Activated CD4-positive, alpha-beta T cell treated with anti-CD3 and anti-CD28 coated beads, Interleukin-2, amount 50 U/mL, for 16 hours (primary cell): Measurements from ENCODE around the gene AGAP1.

ENCODE experiments used
- DNase-seq: peaks from one replicate; pipeline ENCODE4 v3.0.0-alpha.2; 2020

AGAP1 gene

DNA sequence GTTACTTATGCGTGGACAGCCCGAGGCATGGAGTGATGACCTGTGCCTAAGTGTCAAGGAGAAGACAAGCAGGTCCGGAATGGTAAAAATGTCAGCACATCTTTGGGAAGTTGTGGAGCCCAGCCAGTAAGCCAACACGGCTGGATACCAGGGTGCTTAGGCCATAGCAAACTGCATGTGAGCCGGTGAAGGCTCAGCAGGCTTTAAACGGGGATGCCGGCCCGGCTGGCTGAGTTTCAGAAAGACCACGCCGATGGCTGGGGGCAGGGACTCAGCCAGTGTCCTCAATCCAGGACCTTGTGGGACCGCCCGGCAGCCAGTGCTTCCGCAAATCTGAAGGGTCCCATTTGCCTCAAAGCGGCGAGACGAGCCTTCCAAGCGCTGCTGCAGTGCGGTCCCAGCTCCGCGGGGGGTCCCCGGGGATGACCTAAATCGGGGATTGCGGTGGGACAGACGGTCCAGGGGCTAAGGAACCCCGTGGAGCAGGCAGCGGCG, 946 bp upstream of the AGAP1 start:
- DNase-seq = no peak

GRCh38 chr2:235493402-235493774, 455 bp upstream of the AGAP1 start:
- DNase-seq = no peak

DNA sequence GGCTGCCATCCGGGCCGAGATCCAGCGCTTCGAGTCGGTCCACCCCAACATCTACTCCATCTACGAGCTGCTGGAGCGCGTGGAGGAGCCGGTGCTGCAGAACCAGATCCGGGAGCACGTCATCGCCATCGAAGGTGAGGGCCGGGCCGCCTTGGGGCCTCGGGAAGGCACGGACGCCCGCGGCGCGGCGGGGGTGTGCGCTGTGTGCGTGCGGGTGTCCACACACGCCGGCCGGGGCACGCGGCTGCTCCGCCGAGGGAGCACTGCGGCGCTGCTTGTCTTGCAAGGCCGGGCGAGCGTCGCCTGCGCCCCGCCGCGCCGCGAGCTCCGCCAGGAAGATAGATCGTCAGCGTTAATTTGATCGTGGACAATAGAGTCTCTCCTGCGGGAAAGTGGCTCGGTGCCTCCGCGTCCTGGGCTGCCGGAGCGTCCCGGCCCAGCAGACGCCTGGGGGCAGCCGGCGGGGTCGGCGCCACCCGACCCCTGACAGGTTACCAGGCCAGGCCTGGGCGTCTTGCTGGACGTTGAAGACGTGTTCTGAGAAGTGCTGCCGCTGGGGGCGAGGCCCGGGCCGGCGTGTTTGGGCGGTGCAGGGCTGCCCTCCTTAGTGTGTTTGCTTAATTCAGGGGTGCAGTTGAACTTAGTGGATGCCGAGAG, 1.0 kb downstream of the AGAP1 start:
- no peak for DNase-seq

GRCh38 chr2:235495373-235496238, 1.8 kb downstream of the AGAP1 start:
- DNase-seq = no peak

DNA sequence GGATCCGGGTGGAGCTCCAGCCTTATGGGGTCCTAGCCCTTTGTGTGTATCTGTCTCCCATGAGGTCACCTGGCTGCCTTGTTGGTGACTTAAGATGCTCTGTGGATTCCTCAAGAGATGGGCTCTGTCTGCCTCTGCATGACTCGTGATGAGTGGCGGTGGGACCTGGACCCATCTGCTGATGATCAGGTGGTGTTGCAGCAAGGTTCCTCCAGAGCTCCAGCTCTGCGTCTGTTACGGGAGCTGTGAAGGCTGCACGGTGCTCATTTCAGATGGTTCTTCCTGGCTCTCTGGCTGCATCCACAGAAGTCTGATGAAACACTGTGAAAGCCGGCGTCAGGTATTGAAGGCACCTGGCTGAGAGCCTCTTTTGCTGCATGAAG, 2.4 kb downstream of the AGAP1 start:
- no peak for DNase-seq

- no peak for DNase-seq
Observed at GRCh38 chr2:235497096-235497495, 3.3 kb downstream of the AGAP1 start.

DNA sequence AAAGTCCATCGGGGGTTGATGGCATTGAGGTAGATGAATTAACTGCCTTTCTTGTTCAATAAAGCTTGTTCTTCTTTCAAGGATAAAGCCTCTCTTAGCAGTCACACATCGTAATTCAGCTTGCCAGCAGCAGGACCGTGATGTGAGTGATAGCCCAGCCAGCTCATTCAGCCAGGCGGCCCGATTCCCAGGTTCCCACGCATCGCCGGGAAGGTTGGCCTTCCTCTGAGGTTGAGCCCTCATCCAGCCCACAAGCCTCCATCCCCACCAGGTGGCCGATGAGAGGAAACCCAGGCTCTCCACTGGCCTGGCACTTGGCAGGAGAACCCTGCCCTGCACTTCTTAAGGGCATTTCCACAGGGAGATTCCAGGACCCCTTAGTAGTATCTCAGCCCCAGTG, 4.7 kb downstream of the AGAP1 start:
- no peak for DNase-seq

DNA sequence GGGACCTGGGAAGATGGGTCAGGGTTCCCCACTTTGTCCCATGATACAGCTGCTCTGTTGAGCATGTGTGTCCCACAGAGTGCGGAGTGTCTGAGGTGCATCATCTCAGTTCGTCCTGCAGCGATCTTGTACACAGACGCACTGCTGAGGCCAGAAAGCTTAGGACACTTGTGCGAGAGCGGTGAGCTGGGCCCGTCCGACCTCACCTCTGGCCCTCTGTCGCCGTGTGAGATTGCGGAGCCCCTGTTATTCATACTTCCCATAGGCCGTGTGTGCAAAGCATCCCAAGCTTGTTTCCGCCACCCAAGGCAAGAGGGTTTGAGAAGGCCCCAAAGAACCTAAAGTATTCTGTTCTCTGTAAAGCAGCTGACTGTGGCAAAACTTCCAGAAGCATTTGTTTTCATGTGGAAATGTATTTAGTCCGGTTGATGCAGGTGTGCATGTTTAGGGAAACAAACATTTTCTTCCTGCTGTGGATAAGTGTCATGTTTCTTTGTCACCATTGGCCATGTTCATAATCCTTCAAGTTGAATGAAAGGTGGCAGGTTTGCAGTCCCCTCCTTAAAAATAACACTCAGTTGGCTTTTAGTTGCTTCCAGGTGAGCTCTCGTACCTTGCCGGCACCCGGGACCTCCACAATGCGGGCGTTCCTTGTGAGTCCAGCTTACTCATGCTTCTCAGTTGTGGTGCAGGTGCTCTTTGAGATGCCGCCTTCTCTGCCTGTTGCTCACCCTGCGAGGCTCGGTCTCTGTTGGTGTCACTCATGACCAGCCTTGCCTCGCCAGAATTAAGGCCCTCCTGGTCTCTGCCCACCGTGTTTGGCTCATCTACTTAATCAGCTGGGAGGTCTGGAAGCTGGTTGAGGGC, 5.3 kb downstream of the AGAP1 start:
- no peak for DNase-seq

GRCh38 chr2:235500110-235500760, 6.4 kb downstream of the AGAP1 start:
- DNase-seq = no peak

- DNase-seq = peak; percentile 58
Observed at GRCh38 chr2:235500761-235501672, 7.2 kb downstream of the AGAP1 start.

GRCh38 chr2:235501673-235502031, 7.8 kb downstream of the AGAP1 start:
- no peak for DNase-seq

DNA sequence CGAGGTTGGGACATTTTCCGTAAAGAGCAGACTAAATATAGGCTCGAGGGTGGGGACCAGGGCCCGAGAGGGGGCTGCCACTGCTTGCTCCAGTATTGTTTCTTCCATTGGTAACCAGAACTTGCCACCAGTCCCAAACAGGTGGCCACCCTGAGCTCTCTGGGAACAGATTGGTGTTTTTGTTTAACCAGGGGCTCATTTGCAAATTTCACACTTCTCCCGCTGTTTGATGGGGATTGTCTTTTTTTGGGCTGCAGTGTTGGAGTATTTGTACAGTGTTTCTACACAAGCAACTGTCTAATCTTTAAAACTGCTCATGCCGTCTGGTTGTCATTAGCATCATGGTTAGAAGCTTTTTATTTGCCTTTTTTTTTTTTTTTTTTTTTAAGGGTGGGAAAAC, 8.5 kb downstream of the AGAP1 start:
- no peak for DNase-seq

- DNase-seq = no peak
Observed at GRCh38 chr2:235504441-235505180, 10.8 kb downstream of the AGAP1 start.

GRCh38 chr2:235505181-235505741, 11.4 kb downstream of the AGAP1 start:
- DNase-seq = no peak

GRCh38 chr2:235506291-235506996, 12.6 kb downstream of the AGAP1 start:
- DNase-seq = no peak

DNA sequence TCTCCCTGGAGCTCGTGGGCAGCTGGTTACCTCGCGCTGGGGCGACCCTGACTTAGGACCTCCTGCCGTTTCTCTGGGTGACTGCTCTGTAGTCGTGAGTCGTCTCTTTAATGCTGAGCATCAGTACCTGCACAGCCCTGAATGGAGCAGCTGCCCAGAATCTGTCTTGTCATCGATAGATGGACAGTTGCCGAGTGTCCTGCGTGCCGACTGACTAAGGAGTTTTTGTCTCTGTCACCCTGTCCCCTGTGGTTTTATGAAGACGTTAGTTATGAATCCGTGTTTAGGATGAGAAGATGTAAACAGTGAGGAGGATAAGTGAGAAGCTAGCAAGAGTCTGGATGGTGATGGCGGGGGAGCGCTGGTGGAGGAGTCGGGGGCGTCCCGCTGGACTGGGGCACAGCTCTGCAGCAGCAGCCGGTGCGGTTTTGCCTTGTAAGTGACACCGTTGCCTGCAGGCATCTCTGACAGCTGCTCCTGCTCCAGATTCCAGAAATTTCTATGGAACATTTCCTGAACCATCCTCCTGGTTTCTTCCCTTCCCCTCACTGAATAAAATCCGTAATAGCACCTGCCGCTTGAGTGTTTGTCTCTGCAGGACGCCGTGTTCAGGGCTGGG, 13.3 kb downstream of the AGAP1 start:
- DNase-seq = no peak

- DNase-seq = no peak
Observed at GRCh38 chr2:235507928-235508327, 14.1 kb downstream of the AGAP1 start.

DNA sequence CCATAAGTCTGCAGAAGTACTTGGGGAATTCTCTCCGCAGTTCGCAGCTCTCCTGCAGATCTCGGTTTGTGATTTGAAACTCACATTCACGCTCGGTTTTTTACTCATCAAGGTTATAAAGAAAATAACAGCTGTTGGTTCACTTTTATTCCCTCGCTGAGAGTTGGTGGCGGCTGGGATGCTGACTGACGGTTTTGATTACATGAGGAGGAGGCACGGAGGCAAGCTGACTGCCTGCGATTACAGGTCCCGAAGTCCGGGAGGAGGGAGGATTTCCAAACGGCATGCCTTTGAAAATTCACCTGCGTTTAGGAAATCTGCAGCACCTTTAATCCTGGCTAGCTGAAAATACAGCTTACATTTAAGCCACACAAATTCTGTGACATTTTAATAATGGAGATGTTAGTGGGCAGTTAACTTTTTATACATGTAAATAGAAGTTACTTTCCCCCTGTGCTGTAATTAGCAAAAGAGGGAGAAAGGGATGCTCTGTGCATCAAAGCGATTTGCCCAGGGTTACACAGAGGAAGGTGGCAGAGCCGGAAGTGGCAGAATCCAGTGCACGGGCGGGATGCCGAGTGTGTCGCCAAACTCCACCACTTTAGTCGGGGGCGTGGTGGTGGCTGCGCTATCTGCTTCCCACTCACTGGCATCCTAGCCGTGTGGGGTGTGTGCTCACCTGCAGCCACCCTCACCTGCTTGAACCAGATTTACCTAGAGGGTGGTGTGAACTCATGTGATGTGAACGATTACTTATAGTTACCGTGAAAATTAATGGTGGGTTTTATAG, 14.7 kb downstream of the AGAP1 start:
- DNase-seq = no peak

GRCh38 chr2:235510318-235510717, 16.5 kb downstream of the AGAP1 start:
- DNase-seq = no peak
